OCI-LY1 (cell line): Measurements from ENCODE around the gene MFAP1.

Experiments
- CTCF ChIP-seq: fragments of 200-600 bp; sonication (generic), shearing (Covaris generic); IDR thresholded peaks from 2 replicates; pipeline ENCODE4 v1.5.1; 2017; ENCODE audit warnings: mild to moderate bottlenecking, antibody characterized with exemption, low read length, moderate library complexity, mixed read lengths
- EZH2 ChIP-seq: fragments of 200-600 bp; sonication (generic), shearing (Covaris generic); IDR thresholded peaks from 2 replicates; pipeline ENCODE4 v1.8.0; 2017; ENCODE audit warnings: borderline replicate concordance, mixed run types, mild to moderate bottlenecking, antibody characterized with exemption, low read length, moderate library complexity, mixed read lengths

- TF ChIP-seq CTCF = no peak
- no peak for TF ChIP-seq EZH2
These were observed 29.3 kb downstream of the MFAP1 start for GRCh38 chr15:43795197-43795596.
